ENCODE results near the gene RBP4. TPM values are rescaled to one million over a fixed set of nuclear protein-coding genes. Genes with fewer than 3 reads are reported as not detected.

RBP4 gene
- total and polyA plus RNA-seq, 10 of the 15 experiments (the other 5 are each of a cell fraction or from before 2014, with no cell fraction given): 1.2 TPM; not detected in 9

GRCh38 chr10:93579089-93579488 is 21.9 kb downstream of the RBP4 start:
- Histone ChIP-seq H3K27ac (ENCODE audit: control insufficient read depth, insufficient read depth) (no peak overlapping the region), H3K79me2 (ENCODE audit: control insufficient read depth, insufficient read depth, low read length) (no peaks in the 10 kb centered on the region), H3K36me3 (ENCODE audit: control insufficient read depth in 2 of 2, insufficient read depth in 2 of 2, low read length in 1 of 2) (no peaks in the 10 kb centered on the region), H4K20me1 (ENCODE audit: control insufficient read depth, insufficient read depth) (no peaks in the 10 kb centered on the region), H3K9me3 (replicated peaks; ENCODE audit: control insufficient read depth, insufficient read depth, low read length) (no peaks in the 10 kb centered on the region; the same call in 2 of the 3 replicates), H3K27me3 (replicated peaks in 1 of 2; ENCODE audit: control insufficient read depth in 2 of 2, insufficient read depth in 2 of 2, low read length in 1 of 2) (no peaks in the 10 kb centered on the region), H3K4me3 (no peak overlapping the region), H2AFZ (ENCODE audit: control insufficient read depth, low read depth, low read length) (no peak overlapping the region), H3K4me2 (ENCODE audit: control insufficient read depth, insufficient read depth) (no peak overlapping the region), H3K9ac (ENCODE audit: control insufficient read depth, insufficient read depth, low read length) (no peak overlapping the region), H3K4me1 (ENCODE audit: control insufficient read depth, insufficient read depth, low read length) (no peaks in the 10 kb centered on the region)
- TF ChIP-seq IRF3 (IDR thresholded peaks at IDR 0.05) (no peak), ZNF24 (IDR thresholded peaks at IDR 0.05) (no peak), PML (IDR thresholded peaks at IDR 0.05; ENCODE audit: low read length) (no peak), STAT1 (conservative IDR thresholded peaks at IDR 0.05) (no peak), JUNB (IDR thresholded peaks at IDR 0.05) (no peak)
- CTCF ChIA-PET: no interaction called here
- no peak for DNase-seq (ENCODE audit: low read depth, low spot score)
- SMC1A ChIA-PET (ENCODE audit: uncharacterized antibody, unreplicated experiment): no interaction called here
- in situ Hi-C loops (cut with MboI): no loop called here
- RAD21 ChIA-PET (ENCODE audit: unreplicated experiment): no interaction called here
- POLR2A ChIA-PET: no interaction called here
- WGBS (ENCODE audit: insufficient coverage, insufficient replicate concordance, low lambda C conversion rate, missing lambda C conversion rate): 35% methylated on average over 7 of the region's 7 CpGs
- no TSS peak for BruUV-seq (replicated peaks)
- FAIRE-seq: no peak
- intact Hi-C loops (cut with micrococcal nuclease; ENCODE audit: unreplicated experiment): no loop called here
- ATAC-seq: no peak

GRCh38 chr10:93577565-93577964 is 23.5 kb downstream of the RBP4 start:
- no peak overlapping the region for H3K4me2 ChIP-seq (ENCODE audit: control insufficient read depth, insufficient read depth)

More at GRCh38 chr10:93577565-93577964, 23.5 kb downstream of the RBP4 start:
- ChIA-PET POLR2A (no interaction called here), RAD21 (ENCODE audit: unreplicated experiment) (interaction anchor here (0.7 kb wide), 1 partner anchor 113 kb away, joined by 3 read pairs; no protein-coding TSS in a partner anchor), CTCF (interaction anchor here (0.7 to 2.1 kb wide), 2 partner anchors 23 to 344 kb away, joined by 3 to 7 read pairs; no protein-coding TSS in a partner anchor), SMC1A (ENCODE audit: uncharacterized antibody, unreplicated experiment) (no interaction called here)
- BruUV-seq (replicated peaks): no TSS peak
- no peaks in the 10 kb centered on the region; the same call in 2 of the 3 replicates for H3K9me3 ChIP-seq (replicated peaks; ENCODE audit: control insufficient read depth, insufficient read depth, low read length)
- in situ Hi-C loops (cut with MboI): no loop called here
- DNase-seq (ENCODE audit: low read depth, low spot score) (no peak), ATAC-seq (no peak), FAIRE-seq (no peak)
- H3K4me3 ChIP-seq: no peak overlapping the region
- intact Hi-C loops (cut with micrococcal nuclease; ENCODE audit: unreplicated experiment): no loop called here
- no peaks in the 10 kb centered on the region for H3K79me2 ChIP-seq (ENCODE audit: control insufficient read depth, insufficient read depth, low read length)
- H4K20me1 ChIP-seq (ENCODE audit: control insufficient read depth, insufficient read depth): no peaks in the 10 kb centered on the region
- no peak overlapping the region for H3K9ac ChIP-seq (ENCODE audit: control insufficient read depth, insufficient read depth, low read length)
- H3K4me1 ChIP-seq (ENCODE audit: control insufficient read depth, insufficient read depth, low read length): no peaks in the 10 kb centered on the region
- H2AFZ ChIP-seq (ENCODE audit: control insufficient read depth, low read depth, low read length): no peak overlapping the region
- no peak overlapping the region for H3K27ac ChIP-seq (ENCODE audit: control insufficient read depth, insufficient read depth)
- H3K36me3 ChIP-seq (ENCODE audit: control insufficient read depth in 2 of 2, insufficient read depth in 2 of 2, low read length in 1 of 2): no peaks in the 10 kb centered on the region
- H3K27me3 ChIP-seq (replicated peaks in 1 of 2; ENCODE audit: control insufficient read depth in 2 of 2, insufficient read depth in 2 of 2, low read length in 1 of 2): no peaks in the 10 kb centered on the region
- 47% methylated on average over 3 of the region's 3 CpGs for WGBS (ENCODE audit: insufficient coverage, insufficient replicate concordance, low lambda C conversion rate, missing lambda C conversion rate)
- no peak for TF ChIP-seq NRF1 (conservative IDR thresholded peaks at IDR 0.05; ENCODE audit: low read depth, low read length)
- TF ChIP-seq NR2F1 (conservative IDR thresholded peaks at IDR 0.05): no peak
- TF ChIP-seq CBFB (IDR thresholded peaks at IDR 0.05; ENCODE audit: low read depth): no peak
- no peak for TF ChIP-seq ZNF24 (IDR thresholded peaks at IDR 0.05)
- TF ChIP-seq RUNX3 (IDR thresholded peaks at IDR 0.05; ENCODE audit: low read length): no peak
- no peak for TF ChIP-seq DPF2 (IDR thresholded peaks at IDR 0.05)
- TF ChIP-seq NFXL1 (IDR thresholded peaks at IDR 0.05; ENCODE audit: borderline replicate concordance): no peak
- TF ChIP-seq BHLHE40 (IDR thresholded peaks at IDR 0.05; ENCODE audit: borderline replicate concordance in 1 of 2, low read depth in 2 of 2, low read length in 1 of 2): no peak
- TF ChIP-seq ETV6 (conservative IDR thresholded peaks at IDR 0.05 in 1 of 2, IDR thresholded peaks at IDR 0.05 in 1 of 2; ENCODE audit: borderline replicate concordance in 1 of 2, low read depth in 1 of 2): no peak
- no peak for TF ChIP-seq SREBF2 (IDR thresholded peaks at IDR 0.05; ENCODE audit: low read length)
- TF ChIP-seq RCOR1 (conservative IDR thresholded peaks at IDR 0.05; ENCODE audit: low read depth, low read length): no peak
- no peak for TF ChIP-seq JUNB (IDR thresholded peaks at IDR 0.05)
- TF ChIP-seq TAF1 (IDR thresholded peaks at IDR 0.05; ENCODE audit: borderline replicate concordance, low read depth, low read length): no peak
